Karpas-422 (cell line): ENCODE data around the gene MEIOB. TPM values are rescaled to one million over a fixed set of nuclear protein-coding genes. Genes with fewer than 3 reads are reported as not detected.
"Not testable (repeated sequence)": the region's sequence is repeated elsewhere in the genome, so short reads cannot be mapped to it uniquely, and the experiment has no call there.

ENCODE experiments used
- DNase-seq: peaks from one replicate; pipeline ENCODE4 v3.0.0-alpha.2; 2015
- H2AFZ ChIP-seq: fragments of 200-600 bp; sonication (generic); 2 replicates; pipeline ENCODE4 v1.6.1; 2014; ENCODE audit warnings: antibody characterized with exemption, low read length, mixed read lengths
- H3K27ac ChIP-seq: fragments of 200-600 bp; sonication (generic); 2 replicates; pipeline ENCODE4 v1.5.1; 2014; ENCODE audit warnings: mild to moderate bottlenecking, low read length, moderate library complexity
- H3K27me3 ChIP-seq: fragments of 200-600 bp; sonication (generic); 2 replicates; pipeline ENCODE4 v1.6.1; 2014; ENCODE audit warnings: low read length, mixed read lengths
- H3K36me3 ChIP-seq: fragments of 200-600 bp; sonication (generic); 2 replicates; pipeline ENCODE4 v1.6.1; 2014; ENCODE audit warnings: low read length, mixed read lengths; ENCODE audit not compliant: insufficient read depth
- H3K4me1 ChIP-seq: fragments of 200-600 bp; sonication (generic); 2 replicates; pipeline ENCODE4 v1.6.1; 2014; ENCODE audit warnings: mild to moderate bottlenecking, low read length, mixed read lengths
- H3K4me2 ChIP-seq: fragments of 200-600 bp; sonication (generic); 2 replicates; pipeline ENCODE4 v1.6.1; 2014; ENCODE audit warnings: low read length, low read depth, mild to moderate bottlenecking; ENCODE audit not compliant: poor library complexity, severe bottlenecking
- H3K4me3 ChIP-seq: fragments of 200-600 bp; sonication (generic); 2 replicates; pipeline ENCODE4 v1.5.1; 2014; ENCODE audit warnings: mild to moderate bottlenecking, antibody characterized with exemption, low read length, mixed read lengths
- H3K79me2 ChIP-seq: fragments of 200-600 bp; sonication (generic); 2 replicates; pipeline ENCODE4 v1.6.1; 2014; ENCODE audit warnings: mild to moderate bottlenecking, low read length, mixed read lengths
- H3K9ac ChIP-seq: fragments of 200-600 bp; sonication (generic); 2 replicates; pipeline ENCODE4 v1.6.0; 2014; ENCODE audit warnings: low read length
- H3K9me2 ChIP-seq: fragments of 200-600 bp; sonication (generic), shearing (Covaris generic); replicated peaks from 2 replicates; pipeline ENCODE4 v1.6.0; 2014; ENCODE audit warnings: mild to moderate bottlenecking, low read length, moderate library complexity; ENCODE audit not compliant: insufficient read depth
- H3K9me3 ChIP-seq: fragments of 300-700, 200-600 bp; sonication (generic); 2 replicates; pipeline ENCODE4 v1.6.1; 2014; ENCODE audit warnings: low read length, mixed read lengths
- H4K20me1 ChIP-seq: fragments of 200-600 bp; sonication (generic); 2 replicates; pipeline ENCODE4 v1.6.1; 2014; ENCODE audit warnings: mild to moderate bottlenecking, antibody characterized with exemption, low read length, low read depth; ENCODE audit not compliant: insufficient read depth
- total RNA-seq: library from RNA; depleted of rRNA; stranded (reverse); fragments of >200 nt; shearing (Covaris generic); gene quantifications from 2 replicates; pipeline ENCODE4 v1.2.3, GENCODE V29; 2014; ENCODE audit warnings: low replicate concordance

MEIOB gene
- total RNA-seq, 1 experiment from 2014 or later, result not detected

DNA sequence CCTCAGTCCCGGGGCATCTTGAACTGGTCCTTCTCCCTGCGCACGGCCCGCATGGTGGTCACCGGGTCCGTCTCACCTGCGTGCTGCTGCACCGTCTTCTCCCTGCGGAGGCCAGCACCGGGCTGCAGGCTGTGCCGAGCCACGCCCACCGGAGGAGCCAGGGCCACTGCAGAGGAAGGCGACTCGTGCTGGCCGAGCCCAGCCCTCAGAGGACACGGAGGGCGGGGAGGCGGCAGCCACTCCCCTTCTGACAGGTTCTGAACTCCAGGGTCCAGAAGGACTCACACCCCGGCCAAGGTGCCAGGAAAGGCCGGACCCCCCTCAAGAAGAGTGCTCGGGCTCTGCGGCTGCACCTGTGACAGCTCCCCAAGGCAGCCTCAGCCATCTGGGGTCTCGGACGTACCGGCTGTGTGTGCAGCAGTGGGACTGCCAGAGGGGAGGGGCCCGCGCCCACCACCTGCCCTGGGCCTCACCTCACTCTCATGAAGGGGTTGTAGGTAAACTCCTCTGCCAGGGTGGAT is 62.6 kb downstream of the MEIOB start:
- Histone ChIP-seq H3K9me2 (no peaks in the 10 kb centered on the region), H2AFZ (no peak overlapping the region), H3K4me2 (no peak overlapping the region), H3K27ac (no peak overlapping the region), H3K9me3 (no peaks in the 10 kb centered on the region), H3K4me1 (no peaks in the 10 kb centered on the region), H3K79me2 (no peaks in the 10 kb centered on the region), H4K20me1 (no peaks in the 10 kb centered on the region), H3K27me3 (no peaks in the 10 kb centered on the region), H3K9ac (no peak overlapping the region), H3K4me3 (no peak overlapping the region), H3K36me3 (no peaks in the 10 kb centered on the region; the same call in 1 of the 2 replicates)
- no peak for DNase-seq

DNA sequence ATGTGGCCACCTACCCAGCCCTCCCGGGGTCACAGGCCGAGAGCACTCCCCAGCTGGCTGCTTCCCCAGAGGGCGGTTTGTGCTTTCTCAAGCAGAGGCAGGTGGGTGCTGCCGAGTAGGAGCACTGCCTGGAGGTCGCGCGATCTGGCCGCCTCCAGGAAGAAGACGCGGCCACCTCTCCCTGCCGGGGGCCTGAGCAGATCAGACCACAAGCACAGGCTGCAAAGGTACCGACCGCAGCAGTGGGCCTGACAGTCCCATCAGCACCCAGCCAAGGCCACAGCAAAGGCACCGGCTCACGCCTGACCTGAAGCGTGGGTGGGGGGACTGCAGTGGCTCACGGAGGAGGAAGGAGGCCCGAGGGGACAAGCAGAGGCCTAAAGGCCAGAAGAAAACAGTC is 63.3 kb downstream of the MEIOB start:
- Histone ChIP-seq H3K4me1 (no peaks in the 10 kb centered on the region), H3K27ac (no peak overlapping the region), H3K27me3 (no peaks in the 10 kb centered on the region), H3K36me3 (no peaks in the 10 kb centered on the region; the same call in 1 of the 2 replicates), H3K4me3 (no peak overlapping the region), H2AFZ (no peak overlapping the region), H4K20me1 (no peaks in the 10 kb centered on the region), H3K4me2 (no peak overlapping the region), H3K79me2 (no peaks in the 10 kb centered on the region), H3K9me2 (no peaks in the 10 kb centered on the region), H3K9ac (no peak overlapping the region), H3K9me3 (no peaks in the 10 kb centered on the region)
- no peak for DNase-seq

DNA sequence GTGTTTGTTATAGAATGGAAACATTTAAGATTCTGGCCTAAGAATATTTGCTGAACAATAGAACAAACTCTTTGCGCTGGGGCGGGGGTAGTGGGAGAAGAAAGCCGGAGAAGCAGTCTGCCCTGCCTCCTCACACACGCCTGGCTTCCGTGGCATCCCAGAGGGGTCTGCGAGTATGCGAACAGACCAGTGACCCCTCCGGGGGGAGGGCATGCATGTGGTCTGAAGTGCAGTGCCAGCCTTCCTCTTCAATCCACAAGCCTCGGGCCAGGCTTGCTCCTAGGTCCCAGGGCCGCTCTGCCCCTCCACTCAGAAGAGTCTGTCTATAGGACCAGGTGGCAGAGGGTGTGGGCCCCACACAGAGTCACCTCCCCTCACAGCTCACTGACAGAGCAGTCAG is 64.3 kb downstream of the MEIOB start:
- no peak overlapping the region for H3K4me3 ChIP-seq
- no peaks in the 10 kb centered on the region for H3K9me2 ChIP-seq
- H3K4me1 ChIP-seq, result no peaks in the 10 kb centered on the region
- H3K9me3 ChIP-seq, result no peaks in the 10 kb centered on the region
- no peaks in the 10 kb centered on the region for H4K20me1 ChIP-seq
- no peak overlapping the region for H3K27ac ChIP-seq
- H3K9ac ChIP-seq, result no peak overlapping the region
- no peaks in the 10 kb centered on the region for H3K79me2 ChIP-seq
- no peak overlapping the region for H2AFZ ChIP-seq
- no peaks in the 10 kb centered on the region for H3K27me3 ChIP-seq
- no peak for DNase-seq
- no peak overlapping the region for H3K4me2 ChIP-seq
- H3K36me3 ChIP-seq, result no peaks in the 10 kb centered on the region

DNA sequence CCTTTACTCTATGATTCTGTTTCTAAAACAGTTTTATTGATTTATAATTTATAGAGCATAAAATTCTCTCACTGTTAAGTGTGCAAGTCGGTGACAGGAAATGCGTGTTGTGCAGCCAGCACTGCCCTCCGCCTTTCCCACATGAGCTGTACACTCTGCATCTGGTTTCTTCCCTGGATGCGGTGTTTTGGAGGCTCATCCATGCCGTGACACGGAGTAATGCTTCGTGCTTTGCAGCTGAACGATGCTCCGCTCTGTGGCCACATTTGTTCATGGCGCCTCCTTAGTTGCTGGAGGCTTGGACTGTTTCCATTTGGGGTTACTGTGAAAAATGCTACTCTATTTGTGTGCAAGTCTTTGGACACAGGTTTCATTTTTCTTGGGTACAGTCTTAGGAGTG is 71.3 kb downstream of the MEIOB start:
- no peaks in the 10 kb centered on the region for H3K27me3 ChIP-seq
- H3K9ac ChIP-seq, result no peak overlapping the region
- H3K27ac ChIP-seq, result no peak overlapping the region
- no peak overlapping the region for H3K4me2 ChIP-seq
- H3K79me2 ChIP-seq, result no peaks in the 10 kb centered on the region
- no peaks in the 10 kb centered on the region for H3K4me1 ChIP-seq
- H3K36me3 ChIP-seq, result no peaks in the 10 kb centered on the region
- H3K4me3 ChIP-seq, result no peak overlapping the region
- DNase-seq, result no peak
- H4K20me1 ChIP-seq, result no peaks in the 10 kb centered on the region
- H3K9me3 ChIP-seq, result peaks cover 3% of the 10 kb centered on the region; the same call in 1 of the 2 replicates
- H3K9me2 ChIP-seq, result no peaks in the 10 kb centered on the region
- no peak overlapping the region for H2AFZ ChIP-seq

DNA sequence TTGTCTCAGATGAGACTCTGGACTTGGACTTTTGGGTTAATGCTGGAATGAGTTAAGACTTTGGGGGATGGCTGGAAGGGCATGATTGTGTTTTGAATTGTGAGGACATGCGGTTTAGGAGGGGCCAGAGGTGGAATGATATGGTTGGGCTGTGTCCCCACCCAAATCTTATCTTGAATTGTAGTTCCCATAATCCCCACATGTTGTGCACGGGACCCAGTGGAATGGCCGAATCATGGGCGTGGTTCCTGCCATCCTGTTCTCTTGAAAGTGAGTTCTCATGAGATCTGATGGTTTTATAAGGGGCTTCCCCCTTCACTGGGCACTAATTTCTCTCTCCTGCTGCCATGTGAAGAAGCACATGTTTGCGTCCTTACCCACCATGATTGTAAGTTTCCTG is 72.7 kb downstream of the MEIOB start:
- not testable (repeated sequence) for H3K79me2 ChIP-seq, H3K4me3 ChIP-seq, H2AFZ ChIP-seq, DNase-seq, H3K9ac ChIP-seq, H3K36me3 ChIP-seq, H3K27ac ChIP-seq, H3K9me3 ChIP-seq, H3K9me2 ChIP-seq, H3K4me1 ChIP-seq, H3K4me2 ChIP-seq, H4K20me1 ChIP-seq, H3K27me3 ChIP-seq

DNA sequence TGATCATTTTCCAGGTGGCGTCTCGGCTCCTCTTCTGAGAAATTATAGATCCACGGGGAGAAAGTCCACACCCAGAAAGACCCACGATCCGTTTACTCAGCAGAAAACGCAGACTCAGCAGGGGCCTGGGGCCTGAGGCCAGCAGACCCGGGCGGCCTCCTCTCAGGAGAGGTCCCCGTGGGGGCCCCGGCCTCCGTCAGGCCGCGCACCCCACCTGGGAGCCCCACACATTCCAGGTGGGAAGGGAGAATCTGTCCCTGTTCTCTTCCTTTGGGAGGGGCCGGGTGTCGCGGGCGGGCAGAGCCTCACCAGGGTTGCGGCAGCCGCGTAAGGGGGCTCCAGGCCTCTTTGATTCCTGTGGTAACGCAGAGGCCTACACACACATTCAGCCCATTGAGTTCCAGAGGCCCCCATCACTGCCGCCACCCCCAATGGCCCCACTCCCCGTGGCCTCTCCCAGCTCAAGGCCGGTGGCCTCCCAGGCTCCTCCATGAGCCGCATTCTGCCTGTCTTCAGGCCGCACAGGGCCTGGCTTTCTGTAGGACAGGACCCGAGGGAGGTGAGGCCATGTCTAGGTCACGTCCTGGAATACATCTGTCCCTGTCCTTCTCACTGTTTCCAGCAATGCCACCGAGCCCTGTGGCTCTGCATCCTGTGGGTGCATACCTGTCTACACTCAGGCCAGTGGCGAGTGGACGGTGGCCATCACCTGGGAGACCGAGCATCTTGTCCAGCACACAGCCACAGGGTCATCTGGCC is 76.9 kb downstream of the MEIOB start:
- peaks cover 3% of the 10 kb centered on the region; the same call in 1 of the 2 replicates for H3K9me3 ChIP-seq
- no peak overlapping the region for H3K4me3 ChIP-seq
- H4K20me1 ChIP-seq, result no peaks in the 10 kb centered on the region
- no peaks in the 10 kb centered on the region for H3K36me3 ChIP-seq
- H3K4me1 ChIP-seq, result no peaks in the 10 kb centered on the region
- DNase-seq, result no peak
- H3K27me3 ChIP-seq, result no peaks in the 10 kb centered on the region
- H3K9me2 ChIP-seq, result no peaks in the 10 kb centered on the region
- H3K9ac ChIP-seq, result no peak overlapping the region
- no peak overlapping the region for H3K27ac ChIP-seq
- no peak overlapping the region for H2AFZ ChIP-seq
- no peaks in the 10 kb centered on the region for H3K79me2 ChIP-seq
- no peak overlapping the region for H3K4me2 ChIP-seq

DNA sequence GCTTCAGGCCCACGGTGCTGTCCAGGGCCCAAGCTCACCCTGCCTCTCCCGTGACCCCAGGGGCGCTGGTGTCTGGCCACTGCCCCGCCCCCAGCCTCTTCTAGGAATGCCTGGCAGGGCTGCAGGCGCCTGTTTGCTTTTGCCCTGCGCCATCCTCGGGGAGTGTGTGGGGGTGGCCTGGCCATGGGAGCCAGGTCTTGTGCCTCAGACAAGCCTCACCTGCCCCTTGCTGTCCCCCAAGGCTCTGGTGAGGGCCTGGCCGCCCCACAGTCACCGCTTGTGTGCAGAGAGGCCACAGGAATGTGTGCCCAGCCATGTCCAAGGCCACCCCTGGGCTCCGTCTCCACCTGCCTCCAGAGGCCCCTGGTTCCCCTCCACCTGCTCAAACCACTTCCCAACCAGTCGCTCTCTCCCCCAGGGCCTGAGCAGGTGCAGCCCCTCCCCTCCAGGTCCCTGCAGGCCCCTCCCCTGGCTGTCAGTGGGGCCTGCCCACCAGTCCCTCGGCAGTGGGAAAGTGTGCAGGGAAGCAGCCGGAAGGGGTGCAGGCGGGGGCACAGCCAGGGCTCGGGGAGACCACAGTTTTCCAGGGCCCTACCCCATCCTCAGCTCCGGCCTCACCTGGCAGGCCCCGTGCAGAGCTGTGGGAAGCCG is 77.6 kb downstream of the MEIOB start:
- no peaks in the 10 kb centered on the region for H4K20me1 ChIP-seq
- H3K4me1 ChIP-seq, result no peaks in the 10 kb centered on the region
- no peaks in the 10 kb centered on the region for H3K79me2 ChIP-seq
- H3K9ac ChIP-seq, result no peak overlapping the region
- H3K4me2 ChIP-seq, result no peak overlapping the region
- no peaks in the 10 kb centered on the region; the same call in 1 of the 2 replicates for H3K9me3 ChIP-seq
- no peaks in the 10 kb centered on the region for H3K36me3 ChIP-seq
- no peaks in the 10 kb centered on the region for H3K27me3 ChIP-seq
- no peak overlapping the region for H3K4me3 ChIP-seq
- no peak for DNase-seq
- no peak overlapping the region for H3K27ac ChIP-seq
- H3K9me2 ChIP-seq, result no peaks in the 10 kb centered on the region
- no peak overlapping the region for H2AFZ ChIP-seq

DNA sequence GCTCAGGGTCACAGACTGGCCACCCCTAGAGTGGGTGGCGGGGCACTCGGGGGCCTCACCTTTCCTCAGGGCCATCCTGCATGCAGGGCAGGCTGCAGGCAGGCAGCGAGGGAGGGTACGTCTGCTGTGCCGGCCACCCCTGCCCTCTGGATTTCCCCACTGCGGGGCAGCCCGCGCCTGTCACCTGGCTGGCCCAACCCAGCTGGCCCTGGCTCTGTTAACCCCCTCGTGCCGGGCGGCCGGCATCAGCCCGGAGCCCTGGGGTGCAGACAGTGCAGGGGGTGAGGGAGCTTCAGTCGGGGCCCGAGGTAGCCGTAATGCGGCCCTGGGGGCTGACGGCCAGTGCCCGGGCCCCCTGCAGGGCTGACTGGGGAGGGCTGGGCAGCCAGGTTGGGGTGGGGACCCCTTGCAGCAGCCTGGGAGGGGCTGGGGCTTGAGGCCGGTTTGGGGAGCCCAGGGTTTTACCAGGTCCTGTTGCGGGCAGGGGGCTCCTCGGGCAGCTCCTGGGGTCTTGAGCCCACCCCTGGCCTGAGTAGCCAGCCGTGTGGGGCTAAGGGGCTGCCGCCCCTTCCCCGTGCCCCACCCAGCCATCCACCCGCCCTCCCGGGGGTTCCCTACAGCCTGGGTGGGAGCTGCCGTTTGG is 78.3 kb downstream of the MEIOB start, which contains the start of gene IGFALS:
Gene IGFALS (minus strand): TSS at position 128 of the 643 bp plus-strand sequence. CDS start 53 bp downstream, at position 75.
- H3K36me3 ChIP-seq, result no peaks in the 10 kb centered on the region
- H3K4me2 ChIP-seq, result no peak within 1 kb of the TSS
- no peak within 1 kb of the TSS for H3K4me3 ChIP-seq
- no peaks in the 10 kb centered on the region for H3K4me1 ChIP-seq
- DNase-seq, result no peak
- H3K27me3 ChIP-seq, result no peaks in the 10 kb centered on the region
- no peaks in the 10 kb centered on the region for H4K20me1 ChIP-seq
- no peaks in the 10 kb centered on the region for H3K9me3 ChIP-seq
- no peak within 1 kb of the TSS for H3K27ac ChIP-seq
- no peak within 1 kb of the TSS for H3K9ac ChIP-seq
- H2AFZ ChIP-seq, result no peak within 1 kb of the TSS
- H3K9me2 ChIP-seq, result no peaks in the 10 kb centered on the region
- H3K79me2 ChIP-seq, result no peaks in the 10 kb centered on the region
